HG02938 (cell line): ENCODE results near the gene APBA1.
"Not testable (repeated sequence)": the region's sequence is repeated elsewhere in the genome, so short reads cannot be mapped to it uniquely, and the experiment has no call there.

ENCODE experiments used
- ATAC-seq: cut with Tn5 transposase; IDR thresholded peaks from one replicate; pipeline ENCODE4 v1.9.1; 2021; ENCODE audit warnings: mild to moderate bottlenecking, moderate library complexity; ENCODE audit not compliant: unreplicated experiment

The APBA1 gene

DNA sequence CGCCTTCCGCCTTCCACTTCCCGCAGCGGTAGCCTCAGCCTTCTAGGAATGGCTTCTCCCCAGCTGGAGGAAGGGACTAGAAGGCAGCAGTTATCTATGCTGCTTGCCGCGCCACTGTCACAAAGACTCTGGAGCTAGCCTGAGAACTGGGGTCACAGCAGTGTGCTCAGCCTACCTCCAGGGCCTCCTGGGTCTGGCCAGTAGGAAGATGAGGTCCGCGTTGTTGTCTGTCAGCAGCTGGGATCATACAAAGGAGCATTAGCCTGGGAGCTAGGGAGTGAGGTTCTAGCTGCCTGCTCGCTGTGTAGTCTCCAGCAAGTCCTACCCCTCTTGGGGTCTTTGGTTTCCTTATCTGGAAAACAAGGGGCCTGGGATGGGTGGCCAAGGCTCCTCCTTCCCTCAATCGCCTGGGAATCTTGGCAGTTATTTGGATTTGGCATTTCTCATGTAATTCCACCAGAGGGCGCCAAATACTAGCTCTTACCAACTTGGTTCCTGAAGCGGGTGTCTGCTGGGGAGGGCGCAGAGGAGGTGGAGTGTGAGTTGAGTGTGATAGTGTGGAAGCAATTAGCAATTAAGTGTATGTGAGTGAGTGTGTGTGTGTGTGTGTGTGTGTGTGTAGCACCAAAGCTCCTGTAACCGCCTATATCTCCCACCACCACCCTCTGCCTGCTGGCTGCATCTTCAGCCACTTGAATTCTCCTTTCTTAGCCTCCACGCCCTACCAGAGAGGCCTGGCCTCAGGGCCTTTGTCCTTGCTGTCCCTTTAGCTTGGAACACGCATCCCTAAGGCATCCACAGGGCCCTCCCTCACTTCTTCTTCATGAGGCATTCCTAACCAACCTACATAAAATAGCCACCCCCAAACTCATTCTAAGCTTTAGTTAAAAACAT is 250.0 kb downstream of the APBA1 start:
- no peak for ATAC-seq

- ATAC-seq = no peak
Observed at GRCh38 chr9:69420611-69421270, 251.4 kb downstream of the APBA1 start.

DNA sequence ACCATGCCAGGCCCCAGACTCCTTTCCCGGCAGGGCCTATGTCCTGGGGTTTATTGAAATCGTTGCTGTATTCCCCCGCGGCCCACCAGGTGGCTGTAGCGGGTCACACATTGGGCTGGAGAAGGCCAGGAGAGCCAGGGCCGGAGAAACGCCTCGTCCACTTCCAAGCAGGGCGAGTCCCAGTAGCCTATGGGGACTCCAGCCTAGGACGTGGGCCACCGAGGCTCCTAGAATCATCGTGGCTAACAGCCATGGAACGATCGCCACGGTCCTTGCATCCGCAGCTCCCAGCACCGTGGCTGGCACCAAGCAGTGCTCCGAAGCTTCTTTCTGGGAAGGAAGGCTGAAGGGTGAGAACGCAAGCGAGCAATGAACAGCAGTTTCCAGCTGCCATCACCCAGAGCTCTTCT is 259.4 kb downstream of the APBA1 start:
- no peak for ATAC-seq

GRCh38 chr9:69411931-69412740 is 260.0 kb downstream of the APBA1 start:
- ATAC-seq = no peak

DNA sequence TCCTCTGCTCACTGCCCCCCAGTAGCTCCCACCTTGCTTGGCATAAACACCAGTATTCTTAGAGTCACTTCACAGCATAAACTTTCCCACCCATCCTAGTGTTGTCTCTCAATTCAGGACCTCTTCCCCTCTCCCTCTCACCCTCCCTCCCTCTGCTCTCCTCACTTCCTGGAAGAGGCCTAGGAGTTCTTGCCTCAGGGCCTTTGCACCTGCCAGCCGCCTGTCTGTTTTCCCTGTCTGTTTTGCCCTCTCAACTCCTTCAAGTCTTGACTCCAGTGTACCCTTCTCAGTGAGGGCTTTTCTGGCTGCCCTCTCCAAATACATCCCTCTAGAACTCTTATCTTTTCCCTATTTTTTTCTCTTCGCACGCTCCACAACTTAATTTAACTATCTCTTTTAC is 260.9 kb downstream of the APBA1 start:
- ATAC-seq = no peak

GRCh38 chr9:69409936-69410335 is 262.2 kb downstream of the APBA1 start:
- ATAC-seq = not testable (repeated sequence)

- no peak for ATAC-seq
Observed at GRCh38 chr9:69400470-69400869, 271.7 kb downstream of the APBA1 start.

DNA sequence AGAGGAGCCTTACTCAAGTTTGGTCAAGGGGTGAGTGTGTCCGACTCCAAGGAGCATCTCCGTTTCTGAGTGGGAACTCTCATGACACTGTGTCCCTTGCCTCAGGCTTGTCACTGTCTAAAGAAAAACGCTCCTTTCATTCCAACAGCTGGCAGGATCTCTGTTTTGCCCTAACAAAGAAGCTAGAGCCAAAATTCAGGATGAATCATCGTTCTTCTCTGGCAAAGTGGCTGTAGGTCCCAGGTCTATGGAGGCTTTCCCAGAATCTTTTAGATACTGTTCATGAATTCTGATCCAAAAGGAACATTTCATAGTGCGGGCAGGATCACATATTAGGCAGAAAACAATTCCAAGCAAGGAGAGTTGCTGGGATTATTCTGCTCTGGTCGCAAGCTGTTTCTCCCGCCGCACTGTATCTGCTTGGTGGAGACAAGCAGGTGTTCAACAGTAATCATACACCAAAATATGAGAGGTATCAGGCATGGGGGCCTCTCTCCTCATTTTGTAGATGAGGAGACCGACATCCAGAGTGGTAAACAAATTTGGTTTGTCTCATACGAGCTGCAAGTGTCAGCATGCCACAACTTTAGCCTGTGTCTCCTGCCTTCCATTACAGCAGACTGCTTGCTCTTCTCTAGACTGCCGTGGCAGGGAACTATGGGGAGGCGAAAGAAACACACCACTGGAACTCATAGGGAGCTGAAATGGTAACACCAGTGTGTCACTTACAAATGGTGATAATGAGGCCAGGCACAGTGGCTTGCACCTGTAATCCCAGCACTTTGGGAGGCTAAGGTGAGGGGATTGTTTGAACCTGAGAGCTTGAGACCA is 274.6 kb downstream of the APBA1 start:
- no peak for ATAC-seq

GRCh38 chr9:69396759-69397158 is 275.4 kb downstream of the APBA1 start:
- ATAC-seq = no peak

DNA sequence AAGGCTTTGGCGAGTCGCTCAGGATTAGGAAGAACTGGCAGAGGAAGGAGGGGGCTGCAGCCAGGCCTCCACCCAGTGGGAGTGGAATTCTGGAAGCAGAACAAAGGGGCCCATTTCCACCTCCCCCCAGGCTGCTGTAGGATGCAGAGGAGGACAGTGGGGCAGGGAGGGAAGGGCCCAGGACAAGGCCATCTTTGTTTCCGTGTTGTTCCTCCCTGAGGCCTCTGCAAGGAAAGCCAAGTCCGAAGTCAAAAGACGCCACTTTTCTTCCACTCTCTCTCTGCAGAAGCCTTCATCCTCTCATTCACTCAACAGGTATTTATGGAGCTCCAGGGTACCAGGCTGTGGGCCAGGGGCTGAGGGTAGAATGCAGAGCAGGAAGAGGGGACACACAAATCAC is 276.5 kb downstream of the APBA1 start:
- ATAC-seq = no peak

DNA sequence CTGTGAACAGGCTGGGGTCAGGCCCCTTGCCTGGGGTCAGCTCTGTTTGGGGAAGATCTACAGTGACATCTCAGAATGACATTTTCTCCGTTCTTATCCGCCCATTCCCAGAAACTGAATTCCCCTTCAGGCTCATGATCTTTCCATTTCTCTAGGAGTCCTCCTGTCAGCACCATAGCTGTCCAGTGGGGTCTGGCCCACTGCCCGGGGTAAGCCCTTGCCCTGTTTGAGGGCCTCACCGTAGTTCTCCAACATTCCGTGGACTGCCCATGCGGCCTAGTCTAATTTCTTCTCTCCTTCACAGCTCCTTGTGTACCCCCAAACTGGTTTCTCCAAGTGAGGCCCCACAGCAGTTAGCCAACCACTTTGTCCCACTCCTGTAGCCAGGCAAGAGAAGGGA is 278.7 kb downstream of the APBA1 start:
- ATAC-seq = no peak

DNA sequence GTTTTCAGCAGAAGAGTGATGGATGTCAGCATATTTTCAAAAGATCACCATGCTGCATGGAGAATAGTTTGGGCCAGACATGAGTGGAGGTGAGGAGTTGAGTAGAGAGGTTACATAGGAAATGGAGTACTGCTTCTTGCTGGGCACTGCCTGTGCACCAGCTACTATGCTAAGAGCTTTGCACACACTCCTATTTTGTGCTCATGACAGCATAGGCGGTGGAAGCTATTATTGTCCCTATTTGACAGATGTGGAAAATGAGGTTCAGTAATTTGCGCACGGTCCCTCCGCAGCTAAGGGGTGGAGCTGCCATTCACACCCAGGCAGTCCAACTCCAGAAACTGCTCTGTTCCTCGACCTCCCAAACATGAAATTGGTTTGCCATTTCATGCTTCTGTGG is 279.3 kb downstream of the APBA1 start:
- no peak for ATAC-seq

DNA sequence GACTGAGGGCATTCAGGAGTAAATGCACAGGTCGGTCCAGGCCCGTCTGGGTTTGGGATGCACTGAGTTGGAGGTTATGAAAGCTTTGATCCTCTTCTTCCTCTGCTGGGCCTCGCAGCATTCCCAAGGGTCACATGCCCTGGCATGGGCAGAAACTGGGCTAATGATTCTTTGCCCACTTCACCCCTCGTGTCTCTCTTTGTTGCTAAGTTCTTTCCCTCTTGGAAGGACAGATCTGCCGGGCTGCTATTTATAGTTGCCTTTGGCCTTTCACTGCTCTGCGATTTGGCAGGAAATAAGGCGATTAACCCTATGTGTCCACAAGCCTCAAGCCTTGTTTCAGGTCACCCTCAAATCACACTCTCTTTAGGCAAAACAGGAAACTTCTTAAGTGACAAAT is 280.2 kb downstream of the APBA1 start:
- no peak for ATAC-seq

DNA sequence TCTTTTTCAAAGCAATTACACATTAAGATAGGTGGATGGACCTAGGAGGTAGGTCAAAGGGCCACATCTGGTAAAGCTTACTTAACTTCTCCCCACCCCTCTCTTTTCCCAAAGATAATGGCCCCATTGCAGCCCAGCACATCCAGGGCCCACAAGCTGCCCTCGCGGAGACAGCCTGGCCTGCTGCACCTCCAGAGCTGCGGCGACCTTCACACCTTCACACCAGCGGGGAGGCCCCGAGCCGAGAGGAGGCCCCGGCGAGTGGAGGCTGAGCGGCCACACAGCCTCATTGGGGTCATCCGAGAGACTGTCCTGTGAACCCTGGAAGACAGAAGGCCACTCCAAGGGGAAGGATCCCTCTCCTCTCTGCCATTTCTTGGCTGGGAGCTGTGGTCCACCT is 280.7 kb downstream of the APBA1 start:
- no peak for ATAC-seq

GRCh38 chr9:69389437-69389995 is 282.7 kb downstream of the APBA1 start:
- no peak for ATAC-seq

- ATAC-seq = no peak
Observed at GRCh38 chr9:69388596-69388995, 283.6 kb downstream of the APBA1 start.

- ATAC-seq = no peak
Observed at GRCh38 chr9:69386651-69387050, 285.5 kb downstream of the APBA1 start.

GRCh38 chr9:69385581-69386033 is 286.6 kb downstream of the APBA1 start:
- ATAC-seq = no peak

GRCh38 chr9:69382135-69382534 is 290.0 kb downstream of the APBA1 start:
- no peak for ATAC-seq

- ATAC-seq = no peak
Observed at GRCh38 chr9:69380811-69381210, 291.4 kb downstream of the APBA1 start.
